ENCODE results near the gene RAD52.

RAD52 gene

DNA sequence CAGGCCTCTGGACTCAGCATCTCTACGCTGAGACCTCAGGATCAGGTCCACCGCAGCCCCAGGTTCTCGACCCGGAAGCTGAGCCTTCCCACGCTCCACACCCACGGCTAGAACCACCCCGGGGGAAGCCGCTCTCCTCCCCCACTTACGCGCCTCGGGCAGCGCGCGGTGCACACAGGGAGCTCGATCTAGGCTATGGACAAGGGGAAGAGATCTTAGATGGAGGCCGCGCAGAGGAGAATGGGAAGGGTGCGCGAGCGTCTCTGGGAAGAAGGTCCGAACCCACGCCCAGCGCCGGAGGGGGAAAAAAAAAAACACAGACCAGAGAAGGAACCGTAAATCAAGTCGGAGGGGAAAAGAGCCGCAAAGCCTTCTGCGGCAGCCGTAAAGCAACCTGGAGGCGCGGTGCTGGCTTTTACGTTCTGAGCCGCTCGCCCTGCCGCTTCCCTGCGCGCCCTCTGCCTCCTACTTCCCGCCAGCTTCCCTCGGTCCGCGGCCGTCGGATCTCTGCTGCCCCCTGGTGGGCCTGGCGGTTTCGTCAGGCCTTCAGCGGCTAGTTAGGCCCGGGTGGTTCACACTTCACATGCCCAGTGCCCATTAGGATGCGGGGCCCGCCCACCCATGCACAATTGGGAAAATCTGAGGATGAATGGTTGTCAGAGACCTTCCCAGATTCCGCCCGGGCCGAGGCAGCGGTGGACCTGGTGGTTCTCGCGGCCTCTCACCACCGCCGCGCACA lies at the start of gene RAD52:
RAD52 (minus strand) TSS at position 242 of the 739 bp plus-strand sequence. CDS start 16,636 bp downstream, outside the sequence.
- TF ChIP-seq, protein P1, sequence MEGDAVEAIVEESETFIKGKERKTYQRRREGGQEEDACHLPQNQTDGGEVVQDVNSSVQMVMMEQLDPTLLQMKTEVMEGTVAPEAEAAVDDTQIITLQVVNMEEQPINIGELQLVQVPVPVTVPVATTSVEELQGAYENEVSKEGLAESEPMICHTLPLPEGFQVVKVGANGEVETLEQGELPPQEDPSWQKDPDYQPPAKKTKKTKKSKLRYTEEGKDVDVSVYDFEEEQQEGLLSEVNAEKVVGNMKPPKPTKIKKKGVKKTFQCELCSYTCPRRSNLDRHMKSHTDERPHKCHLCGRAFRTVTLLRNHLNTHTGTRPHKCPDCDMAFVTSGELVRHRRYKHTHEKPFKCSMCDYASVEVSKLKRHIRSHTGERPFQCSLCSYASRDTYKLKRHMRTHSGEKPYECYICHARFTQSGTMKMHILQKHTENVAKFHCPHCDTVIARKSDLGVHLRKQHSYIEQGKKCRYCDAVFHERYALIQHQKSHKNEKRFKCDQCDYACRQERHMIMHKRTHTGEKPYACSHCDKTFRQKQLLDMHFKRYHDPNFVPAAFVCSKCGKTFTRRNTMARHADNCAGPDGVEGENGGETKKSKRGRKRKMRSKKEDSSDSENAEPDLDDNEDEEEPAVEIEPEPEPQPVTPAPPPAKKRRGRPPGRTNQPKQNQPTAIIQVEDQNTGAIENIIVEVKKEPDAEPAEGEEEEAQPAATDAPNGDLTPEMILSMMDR (IDR thresholded peaks at IDR 0.05; ENCODE audit: low read depth, low read length), result peak; percentile 80
- peak within 1 kb of the TSS; percentile 85 for H3K4me3 ChIP-seq (ENCODE audit: low read depth, low read length)

DNA sequence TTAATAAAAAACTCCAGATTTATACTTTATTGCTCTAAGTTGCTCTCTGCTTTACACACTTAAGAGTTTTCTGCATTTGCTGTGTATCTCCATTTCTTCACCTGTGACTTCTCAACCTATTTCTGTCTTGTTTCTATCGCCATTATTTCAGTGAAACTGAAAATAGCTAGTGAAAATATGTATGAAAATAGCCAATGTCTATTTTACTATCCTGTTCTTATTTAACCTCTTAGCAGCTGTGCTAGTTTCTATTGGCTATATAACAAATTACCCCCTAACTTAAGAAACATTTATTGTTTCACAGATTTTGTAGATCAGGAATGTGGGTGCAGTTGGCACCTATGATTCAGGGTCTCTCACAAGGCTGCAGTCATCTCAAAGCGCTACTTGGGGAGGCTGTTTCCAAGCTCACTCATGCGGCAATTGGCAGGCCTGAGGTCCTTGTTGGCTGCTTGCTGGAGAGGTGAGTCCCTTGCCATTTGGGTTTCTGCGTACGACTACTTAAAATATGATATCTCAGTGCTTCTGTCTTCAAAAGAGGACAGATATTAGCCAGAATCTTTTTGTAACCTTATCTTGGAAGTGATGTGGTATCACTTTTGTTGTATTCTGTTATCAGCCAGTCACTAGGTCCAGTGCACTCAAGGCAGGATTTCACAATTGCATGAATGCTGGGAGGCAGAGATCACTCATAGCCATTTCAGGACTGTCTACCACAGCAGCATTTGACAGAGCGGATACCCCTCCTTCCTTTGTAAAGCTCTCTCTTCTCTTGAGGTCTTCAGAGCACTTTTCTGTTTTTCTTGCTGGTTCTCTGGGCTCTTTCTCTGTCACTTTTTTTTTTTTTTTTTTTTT lies 48.8 kb upstream of the RAD52 start:
- TF ChIP-seq, protein P1 (IDR thresholded peaks at IDR 0.05; ENCODE audit: low read depth, low read length), result no peak
- H3K4me3 ChIP-seq (ENCODE audit: low read depth, low read length), result no peak overlapping the region

DNA sequence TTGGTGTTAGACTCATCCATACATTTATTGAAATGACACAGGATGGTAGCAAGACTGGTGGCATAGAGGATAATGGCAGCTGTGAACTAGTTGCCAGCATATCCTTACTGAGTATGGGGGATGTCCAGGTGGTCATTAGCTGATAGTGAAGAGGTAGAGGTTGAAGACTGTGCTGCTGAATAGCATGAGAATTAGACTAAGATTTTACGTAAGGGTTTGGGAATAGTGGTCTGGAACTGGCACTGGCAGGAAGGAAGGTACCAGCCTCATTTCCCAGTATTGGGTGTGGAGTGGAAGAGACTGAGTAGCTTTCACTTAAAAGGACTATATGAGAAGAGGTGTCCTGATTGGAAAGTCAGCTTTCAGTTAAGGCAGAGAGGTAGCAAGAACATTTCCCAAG lies 48.0 kb upstream of the RAD52 start:
- H3K4me3 ChIP-seq (ENCODE audit: low read depth, low read length), result no peak overlapping the region
- TF ChIP-seq, protein P1 (IDR thresholded peaks at IDR 0.05; ENCODE audit: low read depth, low read length), result no peak

DNA sequence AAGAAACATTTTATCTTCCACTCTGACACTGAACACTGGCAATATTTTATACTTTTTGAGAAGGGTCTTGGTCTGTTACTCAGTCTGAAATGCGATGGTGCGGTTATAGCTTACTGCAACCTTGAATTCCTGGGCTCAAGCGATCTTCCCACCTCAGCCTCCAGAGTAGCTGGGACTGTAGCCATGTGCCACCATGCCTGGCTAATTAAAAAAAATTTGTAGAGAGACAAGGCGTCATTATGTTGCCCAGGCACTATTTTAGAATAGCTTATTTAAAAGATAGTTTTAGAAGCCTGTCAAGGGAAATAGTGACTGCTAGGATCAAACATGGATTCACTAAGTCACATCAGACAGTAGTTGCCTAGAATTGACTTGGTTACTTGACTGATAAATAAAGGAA lies 47.4 kb upstream of the RAD52 start:
- H3K4me3 ChIP-seq (ENCODE audit: low read depth, low read length), result no peak overlapping the region
- TF ChIP-seq, protein P1 (IDR thresholded peaks at IDR 0.05; ENCODE audit: low read depth, low read length), result no peak

DNA sequence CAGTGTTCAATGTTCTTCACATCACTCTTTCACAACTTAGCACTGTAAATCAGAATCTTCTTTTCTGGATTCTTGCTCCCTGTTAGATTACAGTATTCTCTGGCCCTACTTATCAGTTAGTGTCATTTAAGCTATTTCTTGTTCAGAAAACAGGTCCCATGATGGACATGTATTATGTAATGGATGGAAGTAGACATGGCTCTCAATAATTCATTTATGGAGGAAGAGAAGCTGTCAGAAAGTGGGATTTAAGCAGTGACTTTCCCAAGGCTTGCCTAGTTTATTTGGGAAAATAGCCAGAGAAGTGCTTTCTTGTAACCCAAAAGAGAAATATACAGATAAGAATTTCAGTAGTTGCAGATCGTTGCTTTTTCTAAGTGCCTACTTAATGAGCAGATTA lies 43.2 kb upstream of the RAD52 start:
- H3K4me3 ChIP-seq (ENCODE audit: low read depth, low read length), result peak overlapping the region; percentile 80
- TF ChIP-seq, protein P1 (IDR thresholded peaks at IDR 0.05; ENCODE audit: low read depth, low read length), result no peak

DNA sequence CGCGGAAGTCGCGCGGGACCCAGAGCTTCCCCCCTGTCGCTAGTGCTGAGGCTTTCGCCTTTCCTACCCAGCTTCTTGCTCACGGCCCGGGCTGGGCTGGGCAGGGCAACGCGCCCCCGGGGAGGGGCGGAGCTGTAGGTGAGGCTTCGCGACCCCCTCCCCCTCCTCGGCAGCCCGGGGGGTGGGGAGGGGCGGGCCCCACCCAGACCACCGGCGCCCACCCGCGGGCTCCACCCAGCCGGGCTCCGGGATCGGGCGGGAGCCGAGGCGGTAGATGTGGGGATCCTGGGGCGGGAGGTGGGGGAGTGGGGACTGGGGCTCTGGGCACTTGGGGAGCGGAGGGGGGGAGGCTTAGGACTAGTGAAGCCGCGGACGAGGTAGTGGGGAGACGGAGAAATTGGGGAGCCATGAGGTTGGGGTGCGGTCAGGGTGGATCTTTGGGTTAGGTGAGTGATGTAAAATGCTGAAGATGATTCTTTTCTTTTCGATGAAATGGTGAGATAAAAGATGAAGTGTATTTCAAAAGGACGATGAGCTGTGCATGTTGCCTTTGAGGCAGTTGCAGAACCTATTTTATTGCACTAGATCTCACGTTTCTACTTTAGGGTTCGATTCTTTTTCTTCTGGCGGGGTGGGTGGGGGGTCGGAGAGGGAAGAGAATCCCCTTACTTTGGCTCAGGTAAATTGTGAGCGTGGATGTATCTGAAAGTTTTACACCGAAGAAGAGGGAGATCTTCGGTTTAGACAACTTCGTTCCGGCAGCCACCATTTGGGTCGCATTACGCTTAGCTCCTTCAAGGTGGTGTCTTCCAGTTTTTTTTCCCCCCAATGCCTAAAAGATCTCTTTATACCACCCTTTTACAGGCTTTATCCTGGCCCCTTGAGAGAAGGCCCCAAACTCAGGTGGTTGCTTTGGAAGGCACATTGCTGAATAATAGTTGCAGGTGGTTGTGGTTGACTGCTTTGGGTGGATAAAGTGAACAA lies 42.1 kb upstream of the RAD52 start:
- H3K4me3 ChIP-seq (ENCODE audit: low read depth, low read length), result peak overlapping the region; percentile 80
- TF ChIP-seq, protein P1 (IDR thresholded peaks at IDR 0.05; ENCODE audit: low read depth, low read length), result no peak
